Skeletal muscle satellite cell (primary cell): Measurements from ENCODE around the gene IL1F10.

Experiments used
- H3K27me3 ChIP-seq: 2 replicates; pipeline ENCODE4 v1.7.0; 2013; ENCODE audit warnings: low read length; ENCODE audit not compliant: control insufficient read depth, insufficient read depth
- H3K36me3 ChIP-seq: 2 replicates; pipeline ENCODE4 v1.7.0; 2013; ENCODE audit warnings: mild to moderate bottlenecking, control low read depth, low read length; ENCODE audit not compliant: insufficient read depth
- H3K4me1 ChIP-seq: 2 replicates; pipeline ENCODE4 v1.7.0; 2013; ENCODE audit warnings: low read length; ENCODE audit not compliant: control insufficient read depth, insufficient read depth
- H3K4me2 ChIP-seq: 2 replicates; pipeline ENCODE4 v1.7.0; 2013; ENCODE audit warnings: mild to moderate bottlenecking, low read length
- H3K4me3 ChIP-seq: 2 replicates; pipeline ENCODE4 v1.7.0; 2013; ENCODE audit warnings: low read length
- H3K9ac ChIP-seq: 2 replicates; pipeline ENCODE4 v1.7.0; 2013; ENCODE audit warnings: mild to moderate bottlenecking, low read depth, low read length, moderate library complexity
- H3K9me3 ChIP-seq: replicated peaks from 2 replicates; pipeline ENCODE4 v1.7.0; 2013; ENCODE audit warnings: mild to moderate bottlenecking, control low read depth, low read length

IL1F10 gene

GRCh38 chr2:113073325-113073834, 5.6 kb downstream of the IL1F10 start:
- Histone ChIP-seq H3K27me3 (peaks cover 41% of the 10 kb centered on the region), H3K4me2 (no peak overlapping the region), H3K4me1 (no peaks in the 10 kb centered on the region), H3K9me3 (no peaks in the 10 kb centered on the region), H3K4me3 (no peak overlapping the region), H3K9ac (no peak overlapping the region), H3K36me3 (no peaks in the 10 kb centered on the region)

- Histone ChIP-seq H3K27me3 (peaks cover 40% of the 10 kb centered on the region), H3K4me2 (no peak overlapping the region), H3K9ac (no peak overlapping the region), H3K4me3 (no peak overlapping the region), H3K36me3 (no peaks in the 10 kb centered on the region), H3K9me3 (no peaks in the 10 kb centered on the region), H3K4me1 (no peaks in the 10 kb centered on the region)
Measured at GRCh38 chr2:113075030-113075429, 7.3 kb downstream of the IL1F10 start.

- H3K4me3 ChIP-seq: no peak overlapping the region
- no peaks in the 10 kb centered on the region for H3K9me3 ChIP-seq
- H3K9ac ChIP-seq: no peak overlapping the region
- H3K4me2 ChIP-seq: no peak overlapping the region
- peaks cover 40% of the 10 kb centered on the region for H3K27me3 ChIP-seq
- no peaks in the 10 kb centered on the region for H3K36me3 ChIP-seq
- H3K4me1 ChIP-seq: no peaks in the 10 kb centered on the region
Measured at GRCh38 chr2:113075600-113075999, 7.8 kb downstream of the IL1F10 start.

- H3K4me3 ChIP-seq: no peak overlapping the region
- no peak overlapping the region for H3K4me2 ChIP-seq
- H3K36me3 ChIP-seq: no peaks in the 10 kb centered on the region
- no peaks in the 10 kb centered on the region for H3K9me3 ChIP-seq
- peaks cover 47% of the 10 kb centered on the region for H3K27me3 ChIP-seq
- H3K4me1 ChIP-seq: no peaks in the 10 kb centered on the region
- H3K9ac ChIP-seq: no peak overlapping the region
Measured at GRCh38 chr2:113076954-113077669, 9.3 kb downstream of the IL1F10 start.

DNA sequence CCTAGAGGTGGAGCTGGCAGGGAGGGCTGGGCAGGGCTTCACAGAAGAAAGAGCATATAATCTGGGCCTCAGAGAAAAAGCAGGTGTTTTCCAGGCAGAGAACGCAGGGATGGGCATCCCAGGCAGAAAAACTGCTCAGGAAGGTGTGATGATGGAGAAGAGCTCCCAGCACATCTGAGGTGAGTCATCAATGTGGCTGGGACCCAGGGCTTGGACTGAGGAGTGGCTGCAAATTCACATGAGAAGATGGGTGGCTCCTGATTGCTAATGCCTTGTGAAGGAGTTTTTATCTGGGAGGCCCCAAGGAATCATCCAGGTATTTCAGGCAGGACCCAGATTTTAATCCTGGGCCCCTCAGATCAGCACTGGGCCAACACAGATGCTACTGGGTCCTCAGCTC, 10.2 kb downstream of the IL1F10 start:
- no peaks in the 10 kb centered on the region for H3K9me3 ChIP-seq

GRCh38 chr2:113078350-113078839, 10.6 kb downstream of the IL1F10 start:
- Histone ChIP-seq H3K4me2 (no peak overlapping the region), H3K4me3 (no peak overlapping the region), H3K36me3 (no peaks in the 10 kb centered on the region), H3K9me3 (no peaks in the 10 kb centered on the region), H3K9ac (no peak overlapping the region), H3K4me1 (no peaks in the 10 kb centered on the region), H3K27me3 (peaks cover 51% of the 10 kb centered on the region)

More for the DNA sequence above, 10.2 kb downstream of the IL1F10 start:
- Histone ChIP-seq H3K4me3 (no peak overlapping the region), H3K4me1 (no peaks in the 10 kb centered on the region), H3K27me3 (peaks cover 49% of the 10 kb centered on the region), H3K9ac (no peak overlapping the region), H3K36me3 (no peaks in the 10 kb centered on the region), H3K4me2 (no peak overlapping the region)

GRCh38 chr2:113079131-113079530, 11.4 kb downstream of the IL1F10 start:
- Histone ChIP-seq H3K9me3 (no peaks in the 10 kb centered on the region), H3K4me2 (no peak overlapping the region), H3K4me3 (no peak overlapping the region), H3K27me3 (peaks cover 54% of the 10 kb centered on the region), H3K36me3 (no peaks in the 10 kb centered on the region), H3K9ac (no peak overlapping the region), H3K4me1 (no peaks in the 10 kb centered on the region)

- Histone ChIP-seq H3K4me1 (no peaks in the 10 kb centered on the region), H3K27me3 (peaks cover 55% of the 10 kb centered on the region), H3K9ac (no peak overlapping the region), H3K4me3 (no peak overlapping the region), H3K4me2 (no peak overlapping the region), H3K36me3 (no peaks in the 10 kb centered on the region), H3K9me3 (no peaks in the 10 kb centered on the region)
Measured at GRCh38 chr2:113080134-113080533, 12.4 kb downstream of the IL1F10 start.

DNA sequence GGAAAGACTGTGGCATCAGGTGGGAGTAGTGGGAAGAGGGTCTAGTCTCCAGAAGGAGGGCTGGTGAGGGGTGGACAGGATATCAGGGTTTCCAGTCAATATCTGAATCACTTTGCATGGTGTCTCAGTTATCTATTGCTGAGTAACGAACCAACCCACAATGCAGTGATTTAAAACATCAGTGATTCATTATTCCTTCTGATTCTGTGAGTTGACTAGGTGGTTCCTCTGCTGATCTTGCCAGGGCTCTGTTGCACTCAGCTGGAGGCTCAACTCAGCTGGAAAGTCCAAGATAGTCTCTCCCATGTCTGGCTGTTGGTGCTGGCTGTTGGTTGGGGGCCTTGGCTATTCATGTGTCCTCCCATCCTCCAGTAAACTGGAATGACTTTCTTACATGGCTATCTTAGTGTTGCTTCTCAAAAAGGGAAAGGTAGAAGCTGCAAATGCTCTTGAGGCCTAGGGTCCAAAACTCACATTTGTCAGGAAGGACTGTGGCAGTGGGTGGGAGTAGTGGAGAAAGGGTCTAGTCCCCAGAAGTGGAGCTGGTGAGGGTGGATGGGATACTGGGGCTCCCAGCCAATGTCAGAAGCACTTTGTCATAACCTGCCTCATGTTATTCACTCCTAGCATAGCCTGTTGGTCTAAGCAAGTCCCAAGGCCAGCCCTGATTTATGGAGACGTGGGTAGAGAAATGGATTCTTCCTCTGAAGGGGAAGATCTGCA, 13.9 kb downstream of the IL1F10 start:
- no peaks in the 10 kb centered on the region for H3K4me1 ChIP-seq

GRCh38 chr2:113083296-113083695, 15.5 kb downstream of the IL1F10 start:
- Histone ChIP-seq H3K4me3 (no peak overlapping the region), H3K36me3 (no peaks in the 10 kb centered on the region), H3K4me1 (no peaks in the 10 kb centered on the region), H3K9ac (no peak overlapping the region), H3K27me3 (peaks cover 54% of the 10 kb centered on the region), H3K4me2 (no peak overlapping the region), H3K9me3 (no peaks in the 10 kb centered on the region)

More for the DNA sequence above, 13.9 kb downstream of the IL1F10 start:
- H3K27me3 ChIP-seq: peaks cover 45% of the 10 kb centered on the region
- H3K9ac ChIP-seq: no peak overlapping the region
- H3K4me2 ChIP-seq: no peak overlapping the region
- H3K4me3 ChIP-seq: no peak overlapping the region
- H3K9me3 ChIP-seq: no peaks in the 10 kb centered on the region
- H3K36me3 ChIP-seq: no peaks in the 10 kb centered on the region

- no peaks in the 10 kb centered on the region for H3K4me1 ChIP-seq
- H3K36me3 ChIP-seq: no peaks in the 10 kb centered on the region
- H3K4me2 ChIP-seq: no peak overlapping the region
- no peak overlapping the region for H3K4me3 ChIP-seq
- peaks cover 52% of the 10 kb centered on the region for H3K27me3 ChIP-seq
- H3K9ac ChIP-seq: no peak overlapping the region
- H3K9me3 ChIP-seq: no peaks in the 10 kb centered on the region
Measured at GRCh38 chr2:113084249-113085000, 16.7 kb downstream of the IL1F10 start.
